ENCODE measurements around the gene IDH2.

DNA sequence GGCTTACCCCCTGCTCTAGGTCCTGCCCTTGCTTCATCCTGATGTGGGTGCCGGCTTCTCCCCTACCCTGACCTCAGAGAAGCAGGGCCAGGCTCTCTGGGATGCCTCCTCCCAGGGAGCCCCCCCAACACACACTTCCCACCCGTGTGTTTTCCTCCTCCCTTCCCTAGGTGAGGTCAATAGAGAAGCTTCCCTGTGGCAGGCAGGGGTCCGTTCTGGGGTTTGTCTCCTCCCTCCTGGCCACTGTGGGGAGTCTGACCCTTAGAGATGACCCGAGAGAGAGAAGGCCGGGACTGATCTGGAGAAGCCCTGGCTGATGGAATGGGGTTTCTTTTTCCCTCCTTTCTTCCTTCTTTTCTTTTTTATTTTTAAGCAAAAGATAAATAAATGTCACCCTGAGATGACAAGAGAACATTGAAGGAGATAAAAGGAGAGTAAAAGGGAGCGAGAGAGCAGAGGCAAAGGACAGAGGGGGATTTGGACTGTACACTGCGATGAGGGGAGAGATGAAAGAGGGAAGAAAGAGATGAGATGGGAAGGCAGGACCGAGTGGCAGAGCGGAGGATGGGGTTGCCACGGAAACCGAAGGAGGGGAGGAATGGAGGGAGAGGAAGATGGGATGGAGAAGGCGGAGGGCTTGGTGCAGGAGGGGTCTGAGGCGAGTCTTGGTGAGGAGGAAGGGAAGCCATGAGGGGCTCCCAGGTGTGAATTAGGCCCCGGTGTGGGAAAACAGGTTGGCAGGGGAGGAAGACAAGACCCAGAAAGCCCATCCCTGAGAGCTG, 48.4 kb downstream of the IDH2 start:
- TF ChIP-seq, protein P1, sequence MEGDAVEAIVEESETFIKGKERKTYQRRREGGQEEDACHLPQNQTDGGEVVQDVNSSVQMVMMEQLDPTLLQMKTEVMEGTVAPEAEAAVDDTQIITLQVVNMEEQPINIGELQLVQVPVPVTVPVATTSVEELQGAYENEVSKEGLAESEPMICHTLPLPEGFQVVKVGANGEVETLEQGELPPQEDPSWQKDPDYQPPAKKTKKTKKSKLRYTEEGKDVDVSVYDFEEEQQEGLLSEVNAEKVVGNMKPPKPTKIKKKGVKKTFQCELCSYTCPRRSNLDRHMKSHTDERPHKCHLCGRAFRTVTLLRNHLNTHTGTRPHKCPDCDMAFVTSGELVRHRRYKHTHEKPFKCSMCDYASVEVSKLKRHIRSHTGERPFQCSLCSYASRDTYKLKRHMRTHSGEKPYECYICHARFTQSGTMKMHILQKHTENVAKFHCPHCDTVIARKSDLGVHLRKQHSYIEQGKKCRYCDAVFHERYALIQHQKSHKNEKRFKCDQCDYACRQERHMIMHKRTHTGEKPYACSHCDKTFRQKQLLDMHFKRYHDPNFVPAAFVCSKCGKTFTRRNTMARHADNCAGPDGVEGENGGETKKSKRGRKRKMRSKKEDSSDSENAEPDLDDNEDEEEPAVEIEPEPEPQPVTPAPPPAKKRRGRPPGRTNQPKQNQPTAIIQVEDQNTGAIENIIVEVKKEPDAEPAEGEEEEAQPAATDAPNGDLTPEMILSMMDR (IDR thresholded peaks at IDR 0.05; ENCODE audit: low read depth, low read length, missing input control): no peak
- TF ChIP-seq JUND (IDR thresholded peaks at IDR 0.05): no peak

Measured in liver (tissue), 3 donors.